K562 treated with DMSO at 1 percent for 24 hours (cell line): ENCODE data around the gene CTSA. TPM values are rescaled to one million over a fixed set of nuclear protein-coding genes. Genes with fewer than 3 reads are reported as not detected.

Source experiments
- total RNA-seq: library from RNA; unstranded; fragments of 300-600 nt; gene quantifications from 2 replicates; pipeline ENCODE4 v1.2.3, GENCODE V29; 2022; ENCODE audit warnings: low read depth; ENCODE audit not compliant: insufficient read depth

The CTSA gene
- 89.9 and 90.0 TPM in 2 replicates for total RNA-seq

GRCh38 chr20:45890985-45891983 lies at the start of gene CTSA, which contains the start of gene NEURL2:
TSS of gene CTSA (plus strand) at chr20:45891335. CDS start at chr20:45891569, 234 bp downstream.
TSS of gene NEURL2 (minus strand) at chr20:45891208. CDS start at chr20:45890991, 217 bp downstream.

DNA sequence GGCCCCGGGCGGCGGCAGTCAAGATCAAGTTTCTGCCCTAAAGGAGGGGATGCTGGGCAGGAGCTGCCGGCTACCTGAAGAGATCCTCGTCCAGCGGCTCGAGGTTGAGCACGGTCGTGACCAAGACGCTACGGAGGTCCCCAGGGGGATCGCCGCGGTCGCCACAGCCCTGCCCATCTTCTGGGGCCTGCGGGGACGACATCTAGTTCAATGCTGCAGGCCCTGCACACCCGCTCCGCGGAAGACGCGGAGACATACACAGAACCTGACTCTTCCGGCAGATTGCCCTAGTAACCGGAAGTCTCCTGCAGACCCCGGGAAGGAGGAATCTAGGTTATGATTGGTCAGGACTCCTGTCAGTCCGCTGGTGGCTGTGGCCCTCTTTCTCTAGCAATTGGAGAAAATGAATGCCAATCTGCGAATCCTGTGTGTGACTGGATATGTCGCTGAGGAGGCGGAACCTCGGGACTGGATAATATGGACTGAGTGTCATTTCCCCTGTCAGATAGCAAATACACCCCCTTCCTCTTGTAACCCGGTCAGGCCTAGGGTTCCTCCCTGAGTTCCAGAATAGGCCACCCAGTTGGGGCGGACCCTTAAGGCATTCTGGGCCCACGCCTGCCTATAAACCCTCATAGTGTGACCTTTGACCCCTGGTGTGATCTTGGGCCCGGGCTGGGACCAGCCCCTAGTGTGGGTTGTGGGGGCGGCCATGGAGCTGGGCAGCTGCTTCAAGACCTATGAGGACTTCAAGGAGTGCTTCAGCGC lies 33.8 kb upstream of the CTSA start, which contains the start of the genes ACOT8 and ZSWIM3:
ACOT8 (minus strand) TSS at position 279 of the 768 bp plus-strand sequence; CDS start at position 202, 77 bp downstream.
ZSWIM3 (plus strand) TSS at position 501 of the 768 bp plus-strand sequence; CDS start at position 713, 212 bp downstream.

GRCh38 chr20:45880988-45881788 lies 9.9 kb upstream of the CTSA start, which contains the start of gene ZSWIM1:
TSS of gene ZSWIM1 (plus strand) at chr20:45881227. CDS start at chr20:45882593, 1,366 bp downstream.

DNA sequence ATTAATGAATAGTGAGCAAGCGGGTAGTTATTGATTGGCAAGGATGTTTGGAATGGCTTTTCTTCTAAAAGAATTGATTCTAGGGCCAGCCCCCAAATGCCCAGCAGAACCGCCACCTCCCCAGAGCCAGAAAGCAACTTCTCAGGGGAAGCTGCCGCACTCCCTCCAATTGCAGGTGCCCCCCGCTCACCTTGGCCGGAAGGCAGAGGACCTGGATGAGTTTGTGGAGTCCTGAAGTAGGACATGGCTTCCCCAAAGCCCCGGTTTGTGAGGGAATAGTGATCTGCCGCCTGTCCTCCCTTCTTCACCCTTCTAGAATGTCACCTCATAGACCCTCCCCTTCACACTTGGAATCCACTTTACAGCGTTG lies 3.8 kb upstream of the CTSA start, which contains the start of gene SPATA25:
SPATA25 (minus strand) TSS at position 277 of the 370 bp plus-strand sequence; CDS start at position 245, 32 bp downstream.

GRCh38 chr20:45911486-45912343 lies 20.6 kb downstream of the CTSA start, which contains the start of gene PLTP:
TSS of gene PLTP (minus strand) at chr20:45912155. CDS start at chr20:45911452, 703 bp downstream.

DNA sequence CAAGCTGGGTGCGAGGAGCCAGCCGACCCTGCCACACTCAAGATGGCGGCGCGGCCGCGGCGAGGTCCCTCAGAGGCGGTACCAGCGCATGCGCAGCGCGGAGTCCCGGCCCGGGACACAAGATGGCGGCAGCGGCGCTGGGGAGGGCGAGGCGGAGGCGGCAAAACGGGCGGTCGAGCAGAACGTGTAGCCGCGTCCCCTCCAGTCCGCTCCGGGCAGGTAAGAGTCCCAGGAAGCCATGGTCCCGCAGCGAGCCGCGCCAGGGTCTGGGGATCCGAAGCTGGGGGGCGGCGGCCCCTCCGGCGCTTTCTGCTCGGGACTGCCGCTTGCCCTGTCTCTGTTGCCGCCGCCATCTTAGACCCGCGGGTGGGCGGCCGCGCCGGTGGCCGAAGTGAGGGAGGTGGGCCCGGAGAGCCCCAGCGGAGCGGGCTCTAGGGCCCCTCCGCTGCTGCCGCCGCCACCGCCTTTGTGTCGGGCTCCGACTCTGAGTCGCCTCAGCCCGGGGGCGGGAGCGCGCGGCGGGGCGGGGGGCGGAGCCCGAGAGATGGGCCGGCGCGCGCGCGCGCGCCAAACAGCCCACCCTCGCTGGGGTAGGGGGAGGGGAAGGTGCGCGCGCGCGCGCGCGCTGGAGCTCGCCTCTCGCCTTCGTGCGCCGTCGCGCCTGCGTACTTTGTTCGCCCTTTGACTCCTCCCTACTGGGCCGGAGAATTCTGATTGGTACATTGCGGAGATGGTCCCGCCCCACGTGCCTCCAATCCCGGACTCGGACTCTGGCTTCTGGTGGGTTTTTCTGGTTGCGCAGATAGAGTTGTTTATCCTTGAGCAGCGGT lies 43.7 kb downstream of the CTSA start, which contains the start of gene PCIF1:
PCIF1 (plus strand) TSS at position 98 of the 830 bp plus-strand sequence. CDS start 4,317 bp downstream, outside the sequence.

Other genes starting within 250 kb of the CTSA start
- not detected in 2 replicates for gene WFDC11, start 221.1 kb upstream of the CTSA start, total RNA-seq
- gene WFDC13, start 189.3 kb upstream of the CTSA start, total RNA-seq, result not detected in 2 replicates
- gene WFDC10B, start 186.3 kb upstream of the CTSA start, total RNA-seq, result not detected in 2 replicates
- gene SPINT4, start 169.0 kb upstream of the CTSA start, total RNA-seq, result not detected in 2 replicates
- gene WFDC3, start 99.5 kb upstream of the CTSA start, total RNA-seq, result not detected in 2 replicates
- 43.2 and 49.6 TPM in 2 replicates for gene DNTTIP1, start 99.4 kb upstream of the CTSA start, total RNA-seq
- gene UBE2C, start 78.7 kb upstream of the CTSA start, total RNA-seq, result 1.1 and 1.4 TPM in 2 replicates
- gene TNNC2, start 64.0 kb upstream of the CTSA start, total RNA-seq, result 0.63 TPM in 1 of 2 replicates, not detected in the other
- 4.5 and 9.1 TPM in 2 replicates for gene SNX21, start 57.5 kb upstream of the CTSA start, total RNA-seq
- gene ACOT8, start 33.9 kb upstream of the CTSA start, total RNA-seq, result 79.1 and 83.5 TPM in 2 replicates
- 6.3 and 7.3 TPM in 2 replicates for gene ZSWIM3, start 33.7 kb upstream of the CTSA start, total RNA-seq
- 14.3 and 14.4 TPM in 2 replicates for gene ZSWIM1, start 10.1 kb upstream of the CTSA start, total RNA-seq
- 1.8 TPM in 2 replicates for gene SPATA25, start 3.7 kb upstream of the CTSA start, total RNA-seq
- 5.7 and 6.2 TPM in 2 replicates for gene NEURL2, start 127 bp upstream of the CTSA start, total RNA-seq
- 25.1 and 27.9 TPM in 2 replicates for gene PLTP, start 20.8 kb downstream of the CTSA start, total RNA-seq
- 34.6 and 41.6 TPM in 2 replicates for gene PCIF1, start 43.3 kb downstream of the CTSA start, total RNA-seq
- gene ZNF335, start 80.9 kb downstream of the CTSA start, total RNA-seq, result 12.7 and 16.1 TPM in 2 replicates
- gene MMP9, start 117.6 kb downstream of the CTSA start, total RNA-seq, result 0.29 TPM in 1 of 2 replicates, not detected in the other
- gene SLC12A5, start 137.9 kb downstream of the CTSA start, total RNA-seq, result 16.6 and 17.4 TPM in 2 replicates
- gene NCOA5, start 198.6 kb downstream of the CTSA start, total RNA-seq, result 20.7 and 23.0 TPM in 2 replicates
- 6.3 and 7.7 TPM in 2 replicates for gene CD40, start 227.0 kb downstream of the CTSA start, total RNA-seq